ENCODE measurements around the gene SMC4. TPM values are rescaled to one million over a fixed set of nuclear protein-coding genes. Genes with fewer than 3 reads are reported as not detected.

The SMC4 gene
- total and polyA plus RNA-seq, 10 of the 15 experiments (the other 5 are each of a cell fraction or from before 2014, with no cell fraction given): 75.6 to 288 (median 136) TPM

GRCh38 chr3:160449636-160450598 lies 50.5 kb downstream of the SMC4 start, which contains the start of gene TRIM59 (continued):
- TF ChIP-seq CUX1 (IDR thresholded peaks at IDR 0.05; ENCODE audit: insufficient replicate concordance, low read depth, low read length) (no peak), PBX3 (IDR thresholded peaks at IDR 0.05; ENCODE audit: insufficient replicate concordance, low read depth, low read length) (no peak), USF1 (IDR thresholded peaks at IDR 0.05; ENCODE audit: borderline replicate concordance, extremely low read length, insufficient read depth, low read depth, low read length) (no peak), STAT1 (conservative IDR thresholded peaks at IDR 0.05) (0 out of 2 replicates have a peak, but pooled peaks have one; percentile 37), E2F4 (IDR thresholded peaks at IDR 0.05; ENCODE audit: low read depth, low read length) (peak; percentile 99), TCF12 (IDR thresholded peaks at IDR 0.05; ENCODE audit: low read depth, low read length) (no peak), CBX3 (IDR thresholded peaks at IDR 0.05; ENCODE audit: borderline replicate concordance, low read depth) (no peak), ZNF384 (IDR thresholded peaks at IDR 0.05; ENCODE audit: borderline replicate concordance, low read depth, low read length) (no peak), SIX5 (IDR thresholded peaks at IDR 0.05; ENCODE audit: low read depth, low read length, severe bottlenecking) (no peak), CEBPB (IDR thresholded peaks at IDR 0.05; ENCODE audit: borderline replicate concordance in 1 of 2, low read depth in 2 of 2, low read length in 2 of 2) (no peak), PKNOX1 (IDR thresholded peaks at IDR 0.05) (no peak), ZNF592 (IDR thresholded peaks at IDR 0.05) (peak; percentile 51; the same call in 1 of the 2 replicates)

Measured in GM12878 (cell line).